Measurements from ENCODE around the gene SH2D2A.

DNA sequence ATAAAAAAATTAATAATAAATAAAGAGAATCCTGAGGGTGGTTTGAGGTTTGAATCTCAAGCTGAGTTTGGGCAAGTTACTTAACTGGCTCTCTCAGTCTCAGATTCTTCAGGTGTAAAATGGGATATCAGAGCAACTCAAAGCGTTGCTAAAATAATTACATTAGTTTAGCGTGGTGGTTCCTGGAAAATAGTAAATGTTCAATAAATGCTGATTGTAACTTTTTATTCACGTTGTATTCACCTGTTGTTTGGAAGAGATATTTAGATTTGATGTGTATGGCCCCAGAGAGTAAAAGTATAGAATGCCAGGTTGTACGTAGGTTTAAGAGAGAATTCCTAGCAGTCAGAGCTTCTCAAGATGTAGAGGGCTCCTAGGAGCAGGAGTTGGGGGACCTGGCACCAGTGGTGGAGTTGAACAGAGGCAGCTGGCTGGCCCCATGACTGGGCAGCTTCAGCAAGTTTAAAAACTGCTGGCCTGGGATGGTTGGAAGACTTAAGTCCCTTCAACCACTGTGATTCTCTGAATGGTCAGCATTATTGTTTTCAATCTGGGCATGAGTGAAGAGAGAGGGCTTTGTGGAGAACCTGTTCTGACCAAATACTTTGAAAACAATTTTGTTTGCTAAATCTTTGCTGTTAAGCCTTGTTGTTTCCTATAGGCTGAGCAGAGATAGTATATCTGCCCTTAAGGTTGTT lies 26.9 kb downstream of the SH2D2A start:
- TF ChIP-seq POLR2A (IDR thresholded peaks at IDR 0.05) = no peak
- TF ChIP-seq, protein P1, sequence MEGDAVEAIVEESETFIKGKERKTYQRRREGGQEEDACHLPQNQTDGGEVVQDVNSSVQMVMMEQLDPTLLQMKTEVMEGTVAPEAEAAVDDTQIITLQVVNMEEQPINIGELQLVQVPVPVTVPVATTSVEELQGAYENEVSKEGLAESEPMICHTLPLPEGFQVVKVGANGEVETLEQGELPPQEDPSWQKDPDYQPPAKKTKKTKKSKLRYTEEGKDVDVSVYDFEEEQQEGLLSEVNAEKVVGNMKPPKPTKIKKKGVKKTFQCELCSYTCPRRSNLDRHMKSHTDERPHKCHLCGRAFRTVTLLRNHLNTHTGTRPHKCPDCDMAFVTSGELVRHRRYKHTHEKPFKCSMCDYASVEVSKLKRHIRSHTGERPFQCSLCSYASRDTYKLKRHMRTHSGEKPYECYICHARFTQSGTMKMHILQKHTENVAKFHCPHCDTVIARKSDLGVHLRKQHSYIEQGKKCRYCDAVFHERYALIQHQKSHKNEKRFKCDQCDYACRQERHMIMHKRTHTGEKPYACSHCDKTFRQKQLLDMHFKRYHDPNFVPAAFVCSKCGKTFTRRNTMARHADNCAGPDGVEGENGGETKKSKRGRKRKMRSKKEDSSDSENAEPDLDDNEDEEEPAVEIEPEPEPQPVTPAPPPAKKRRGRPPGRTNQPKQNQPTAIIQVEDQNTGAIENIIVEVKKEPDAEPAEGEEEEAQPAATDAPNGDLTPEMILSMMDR (IDR thresholded peaks at IDR 0.05) = no peak

Data from tibial nerve (tissue), 3 donors.